Inflammatory macrophage treated with lipopolysaccharide for 1 hour (primary cell): Measurements from ENCODE around the gene UMODL1.

ENCODE experiments used
- DNase-seq, 2 donors: peaks; one replicate each; pipeline ENCODE4 v3.0.0-alpha.2; 2020 to 2022

Gene UMODL1

DNA sequence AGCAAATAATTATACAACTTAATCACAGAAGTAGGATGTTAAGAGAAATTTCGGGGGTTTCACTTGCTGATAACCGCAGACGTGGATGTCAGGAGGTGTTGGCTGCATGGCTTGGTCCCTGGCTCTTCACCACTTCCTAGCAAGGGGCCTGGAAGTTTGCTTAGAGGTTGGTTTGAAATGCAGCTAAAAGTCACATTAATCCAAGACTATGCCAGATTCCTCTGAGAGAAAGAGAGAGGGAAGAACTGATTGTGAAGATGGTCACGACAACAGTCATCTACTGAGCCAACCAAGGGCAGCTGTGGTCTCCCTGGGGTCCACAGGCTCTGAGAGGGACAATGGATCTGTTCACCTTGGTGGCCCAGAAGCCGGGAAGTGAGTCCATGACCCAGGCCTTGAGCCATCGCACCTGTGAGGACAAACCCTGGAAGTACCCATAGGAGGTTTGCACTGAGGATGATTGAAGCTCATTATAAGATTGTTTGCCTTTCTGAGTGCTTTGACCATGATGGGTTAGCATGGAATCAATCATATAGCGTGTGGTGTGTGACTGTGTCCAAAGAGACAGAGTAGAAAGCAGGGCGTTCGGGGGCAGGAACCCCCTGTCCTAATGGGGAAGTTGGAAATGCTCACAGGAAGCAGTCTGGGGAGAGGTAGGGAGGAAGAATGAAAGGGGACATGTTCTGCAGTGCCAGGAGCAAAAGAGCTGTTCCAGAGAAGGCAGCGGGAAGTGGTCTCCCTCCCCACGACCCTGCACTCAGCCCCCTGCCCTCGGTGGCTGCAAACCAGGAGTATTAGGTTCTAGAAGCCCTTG lies 47.1 kb downstream of the UMODL1 start:
- DNase-seq = no peak

DNA sequence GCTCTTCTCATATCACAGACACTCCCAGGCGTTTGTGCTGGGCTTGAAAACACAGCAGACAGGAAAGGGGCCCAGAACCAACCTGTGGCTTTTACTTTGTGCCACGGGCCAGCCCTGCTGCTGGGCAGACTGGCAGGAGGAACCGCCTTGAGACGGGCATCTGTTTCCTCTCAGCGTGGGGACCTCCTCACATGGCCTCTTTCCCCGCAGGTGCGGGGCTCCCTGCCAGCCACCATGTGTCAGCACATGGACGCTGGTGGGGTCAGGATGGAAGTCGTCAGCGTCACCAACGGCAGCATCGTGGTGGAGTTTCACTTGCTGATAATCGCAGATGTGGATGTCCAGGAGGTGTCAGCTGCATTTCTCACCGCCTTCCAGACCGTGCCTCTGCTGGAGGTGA lies 47.8 kb downstream of the UMODL1 start:
- DNase-seq = no peak

DNA sequence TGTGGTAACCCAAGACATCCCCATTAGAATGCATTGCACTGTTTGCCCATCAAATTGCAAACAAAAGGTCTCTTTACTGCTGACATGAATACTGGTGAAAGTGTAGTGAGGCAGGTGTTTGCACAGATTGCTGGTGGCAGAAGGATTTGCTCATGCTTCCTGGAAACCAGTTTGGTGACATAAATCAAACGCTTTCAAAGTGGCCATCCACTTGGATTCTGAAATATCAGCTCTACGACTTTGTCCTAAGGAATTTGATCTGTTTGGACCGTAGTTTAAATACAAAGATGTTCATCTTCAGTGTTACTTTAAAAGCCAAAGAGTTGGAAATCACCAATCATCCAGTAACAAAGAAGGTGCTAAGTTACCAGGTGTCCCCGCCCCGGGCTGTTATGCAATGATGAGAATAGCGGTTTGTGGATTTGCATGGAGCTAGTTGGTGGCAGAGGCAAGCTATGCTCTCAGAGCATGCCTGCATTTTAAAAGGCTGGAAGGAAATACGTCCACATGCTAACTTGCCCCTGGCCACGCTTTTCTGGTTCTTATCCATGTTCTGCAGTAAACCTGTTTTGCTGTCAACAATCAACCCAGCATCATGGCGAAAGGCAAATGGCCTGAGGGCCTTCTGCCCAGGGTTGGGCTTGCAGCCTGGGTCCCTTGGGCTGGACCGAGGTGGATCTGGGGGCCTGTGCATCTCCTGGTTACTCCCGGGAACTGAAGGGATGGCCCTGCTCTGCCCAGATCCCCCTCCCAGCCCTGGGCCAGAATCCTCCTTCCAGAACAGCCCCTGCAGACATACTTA lies 49.2 kb downstream of the UMODL1 start:
- no peak for DNase-seq

DNA sequence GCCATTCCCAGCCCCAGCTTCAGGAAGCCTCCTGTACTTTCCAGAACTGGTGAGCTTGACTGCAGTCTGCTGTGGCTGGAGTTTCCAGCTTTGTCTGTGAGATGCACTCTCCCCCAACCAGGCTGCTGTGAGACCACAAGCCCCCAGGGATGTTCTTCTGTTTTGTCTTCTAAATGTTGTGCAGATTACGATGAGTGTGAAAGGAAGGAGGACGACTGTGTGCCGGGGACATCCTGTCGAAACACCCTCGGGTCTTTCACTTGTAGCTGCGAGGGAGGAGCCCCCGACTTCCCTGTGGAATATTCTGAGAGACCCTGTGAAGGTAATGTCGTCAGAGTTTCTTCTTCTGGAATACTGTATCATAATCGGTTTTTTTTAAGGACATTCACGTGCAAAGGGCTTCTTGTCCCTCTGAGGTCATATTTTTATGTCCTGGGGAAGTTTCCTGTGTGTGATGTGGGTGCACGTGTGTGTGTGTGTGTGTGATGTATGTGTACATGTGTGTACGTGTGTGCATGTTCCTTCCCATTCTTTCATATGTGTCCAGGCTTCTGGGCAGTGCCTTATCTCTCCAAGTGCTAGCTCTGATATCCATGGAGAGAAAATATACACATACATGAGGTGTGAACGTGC lies 49.9 kb downstream of the UMODL1 start:
- DNase-seq = no peak

DNA sequence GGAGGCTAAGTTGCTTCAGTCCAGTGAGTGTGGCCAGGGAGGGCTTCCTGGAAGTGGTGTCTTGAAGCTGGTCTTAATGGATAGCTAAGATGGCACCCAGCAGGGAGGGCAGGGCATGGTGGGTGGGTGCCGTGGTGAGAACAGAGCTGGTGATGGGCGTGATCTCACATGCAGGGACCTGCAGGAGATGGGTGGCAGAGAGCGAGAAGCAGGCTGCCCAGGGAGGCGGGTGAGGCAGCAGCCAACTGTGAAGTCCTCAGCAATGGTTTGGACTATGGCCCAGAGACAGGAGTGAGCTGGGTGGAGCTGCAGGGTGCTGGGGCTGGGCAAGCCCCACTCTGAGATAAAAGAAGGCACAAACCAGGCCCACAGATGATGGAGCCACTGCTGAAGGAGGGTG lies 50.7 kb downstream of the UMODL1 start:
- DNase-seq = no peak

DNA sequence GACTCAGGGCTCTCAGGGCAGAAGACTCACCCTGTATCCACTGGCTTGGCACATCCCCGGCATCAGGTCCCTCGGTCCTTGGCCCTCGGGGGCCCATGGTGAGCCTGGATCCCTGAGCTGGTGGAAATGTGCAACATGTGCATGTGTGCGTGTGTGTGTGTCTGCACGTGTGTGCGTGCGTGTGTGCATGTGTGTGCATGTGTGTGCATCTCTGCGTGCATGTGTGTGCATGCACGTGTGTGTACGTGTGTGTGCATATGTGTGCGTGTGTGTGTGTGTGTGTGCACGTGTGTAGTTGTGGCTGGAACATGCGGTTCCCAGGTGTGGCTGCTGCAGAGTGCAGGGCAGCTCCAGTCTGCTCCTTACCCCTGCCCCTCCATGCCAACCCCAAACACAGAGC lies 51.3 kb downstream of the UMODL1 start:
- no peak for DNase-seq

DNA sequence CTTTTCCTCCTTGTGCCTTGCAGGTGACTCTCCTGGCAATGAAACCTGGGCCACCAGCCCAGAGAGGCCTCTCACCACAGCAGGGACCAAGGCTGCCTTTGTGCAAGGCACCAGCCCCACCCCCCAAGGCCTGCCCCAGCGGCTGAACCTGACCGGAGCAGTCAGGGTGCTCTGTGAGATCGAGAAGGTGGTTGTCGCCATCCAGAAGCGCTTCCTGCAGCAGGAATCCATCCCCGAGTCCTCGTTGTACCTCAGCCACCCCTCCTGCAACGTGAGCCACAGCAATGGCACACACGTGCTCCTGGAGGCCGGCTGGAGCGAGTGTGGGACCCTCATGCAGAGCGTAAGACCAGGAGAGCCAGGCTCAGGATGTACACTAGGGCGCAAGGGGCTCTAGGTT lies 51.7 kb downstream of the UMODL1 start:
- DNase-seq = no peak

DNA sequence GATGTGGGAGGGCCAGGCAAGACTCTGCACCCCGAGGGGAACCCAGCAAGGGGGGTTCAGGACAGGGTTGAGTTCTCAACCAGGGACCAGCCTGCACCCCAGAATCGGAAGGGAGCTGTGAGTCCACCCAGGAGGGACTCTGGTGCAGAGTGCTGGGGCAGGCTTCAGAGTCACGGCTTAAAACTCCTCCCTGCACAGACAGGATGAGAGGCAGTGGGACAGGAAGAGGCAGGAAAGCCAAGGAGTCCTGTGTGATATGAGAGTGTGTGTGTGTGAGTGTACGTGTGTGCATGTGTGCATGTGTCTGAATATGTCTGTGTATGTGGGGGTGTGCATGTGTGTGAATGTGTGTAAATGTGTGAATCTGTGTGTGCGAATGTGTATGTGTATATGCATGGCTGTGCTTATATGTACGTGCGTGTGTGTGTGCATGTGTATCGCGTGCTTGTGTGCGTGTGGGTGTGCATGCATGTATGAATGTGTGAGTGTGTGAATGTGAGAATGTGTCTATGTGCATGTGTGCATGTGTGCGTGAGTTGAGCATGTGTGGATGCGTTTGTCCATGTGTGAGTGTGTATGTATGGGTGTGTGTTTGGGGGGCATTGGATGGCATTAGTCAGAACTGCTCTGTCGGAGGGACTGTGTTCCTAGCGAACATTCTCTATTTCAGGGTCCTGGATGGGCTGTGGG lies 52.2 kb downstream of the UMODL1 start:
- DNase-seq = no peak

DNA sequence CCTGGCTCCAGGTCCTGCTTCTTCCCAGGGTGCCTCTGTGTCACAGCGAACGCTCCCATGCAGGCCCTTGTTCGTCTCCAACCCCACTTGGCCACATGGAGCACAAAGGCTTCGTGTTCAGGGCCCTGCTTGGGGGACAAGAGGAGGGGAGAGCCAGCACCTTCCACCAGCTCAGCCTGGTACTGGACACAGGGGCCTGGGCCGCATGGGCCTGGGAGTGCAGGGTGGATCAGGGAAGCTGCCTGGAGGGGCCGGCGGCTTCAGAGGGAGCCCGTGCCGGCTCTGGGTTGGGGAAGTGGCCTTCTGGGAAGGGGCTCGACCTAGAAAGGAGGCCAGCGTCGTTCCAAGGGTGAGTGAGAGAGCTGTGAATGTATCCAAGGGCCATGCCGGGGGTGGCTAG lies 53.0 kb downstream of the UMODL1 start:
- DNase-seq = no peak

DNA sequence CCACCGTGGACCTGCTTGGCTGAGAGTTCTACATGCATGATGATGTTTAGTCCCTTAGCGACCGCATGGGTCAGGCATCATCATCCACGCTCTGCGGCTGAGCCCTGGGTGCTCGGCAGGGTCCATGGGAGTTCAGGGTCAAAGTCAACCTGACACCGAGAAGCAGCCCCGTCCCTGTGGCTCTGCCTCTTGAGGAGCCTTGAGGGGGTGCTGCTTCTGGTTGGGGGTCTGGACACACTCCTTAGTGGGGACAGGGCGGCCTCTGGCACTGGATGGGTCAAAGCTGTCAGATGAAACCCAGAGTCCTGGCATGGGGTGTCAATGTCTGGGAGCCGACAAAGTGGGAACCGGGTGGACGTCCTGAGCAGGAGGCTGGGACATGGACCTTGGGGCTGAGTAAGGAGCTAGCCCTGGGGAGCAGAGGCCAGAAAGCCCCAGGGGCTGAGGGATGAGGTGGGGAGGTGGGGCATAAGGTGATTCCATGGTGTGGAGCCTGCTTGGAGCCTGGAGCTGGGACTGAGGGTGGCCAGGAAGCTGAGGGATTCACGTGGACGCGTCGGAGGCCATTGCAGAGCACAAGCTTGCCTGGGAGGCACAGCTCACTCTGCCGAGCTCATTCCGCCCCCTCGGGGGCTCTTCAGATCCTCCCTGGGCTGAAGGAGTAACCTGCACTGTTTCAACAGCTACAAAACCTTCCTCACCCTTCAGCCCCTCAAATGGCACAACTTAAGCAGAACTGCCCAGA lies 53.9 kb downstream of the UMODL1 start:
- no peak for DNase-seq

DNA sequence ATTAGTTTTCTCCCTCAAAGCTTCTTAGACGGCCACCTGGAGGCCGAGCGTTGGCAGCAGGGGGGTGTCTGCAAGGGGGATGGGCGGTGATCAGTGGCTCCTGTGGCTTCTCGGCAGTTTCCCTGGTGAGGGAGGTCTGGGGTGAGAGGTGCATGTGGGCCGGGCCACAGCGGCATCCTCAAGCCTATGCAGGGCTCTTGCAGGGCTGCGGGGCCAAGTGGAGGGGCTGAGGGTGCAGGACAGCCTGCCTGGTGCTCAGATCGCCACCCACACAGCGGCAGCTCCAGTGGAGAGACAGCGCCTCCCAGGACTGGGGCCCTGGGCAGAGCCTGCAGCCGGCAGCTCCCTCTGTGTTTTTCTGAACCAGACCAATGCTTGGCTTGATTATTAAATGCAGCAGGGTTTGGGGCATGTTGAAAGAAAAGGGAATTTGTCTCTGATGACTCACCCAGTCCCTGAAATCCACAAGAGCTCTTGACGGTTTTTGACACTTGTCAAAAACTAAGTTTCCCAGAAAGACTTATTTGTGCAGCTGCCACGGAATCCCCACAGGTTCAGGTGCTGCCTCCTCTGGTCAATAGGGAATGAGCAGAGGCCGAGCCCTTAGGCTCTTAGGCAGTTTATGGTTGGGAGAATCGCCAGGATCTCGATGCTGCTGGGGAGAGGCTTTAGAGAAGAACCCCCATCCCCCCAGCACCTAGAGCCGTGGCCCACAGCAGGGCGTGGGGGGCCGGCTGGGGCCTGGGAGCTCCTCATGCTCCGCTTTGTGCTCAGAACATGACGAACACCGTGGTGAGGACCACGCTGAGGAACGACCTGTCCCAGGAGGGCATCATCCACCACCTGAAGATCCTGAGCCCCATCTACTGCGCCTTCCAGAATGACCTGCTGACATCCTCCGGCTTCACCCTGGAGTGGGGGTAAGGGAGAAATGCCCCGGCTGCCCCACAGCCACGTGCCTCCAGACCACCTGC lies 54.7 kb downstream of the UMODL1 start:
- DNase-seq = peak; percentile 58 to 61

DNA sequence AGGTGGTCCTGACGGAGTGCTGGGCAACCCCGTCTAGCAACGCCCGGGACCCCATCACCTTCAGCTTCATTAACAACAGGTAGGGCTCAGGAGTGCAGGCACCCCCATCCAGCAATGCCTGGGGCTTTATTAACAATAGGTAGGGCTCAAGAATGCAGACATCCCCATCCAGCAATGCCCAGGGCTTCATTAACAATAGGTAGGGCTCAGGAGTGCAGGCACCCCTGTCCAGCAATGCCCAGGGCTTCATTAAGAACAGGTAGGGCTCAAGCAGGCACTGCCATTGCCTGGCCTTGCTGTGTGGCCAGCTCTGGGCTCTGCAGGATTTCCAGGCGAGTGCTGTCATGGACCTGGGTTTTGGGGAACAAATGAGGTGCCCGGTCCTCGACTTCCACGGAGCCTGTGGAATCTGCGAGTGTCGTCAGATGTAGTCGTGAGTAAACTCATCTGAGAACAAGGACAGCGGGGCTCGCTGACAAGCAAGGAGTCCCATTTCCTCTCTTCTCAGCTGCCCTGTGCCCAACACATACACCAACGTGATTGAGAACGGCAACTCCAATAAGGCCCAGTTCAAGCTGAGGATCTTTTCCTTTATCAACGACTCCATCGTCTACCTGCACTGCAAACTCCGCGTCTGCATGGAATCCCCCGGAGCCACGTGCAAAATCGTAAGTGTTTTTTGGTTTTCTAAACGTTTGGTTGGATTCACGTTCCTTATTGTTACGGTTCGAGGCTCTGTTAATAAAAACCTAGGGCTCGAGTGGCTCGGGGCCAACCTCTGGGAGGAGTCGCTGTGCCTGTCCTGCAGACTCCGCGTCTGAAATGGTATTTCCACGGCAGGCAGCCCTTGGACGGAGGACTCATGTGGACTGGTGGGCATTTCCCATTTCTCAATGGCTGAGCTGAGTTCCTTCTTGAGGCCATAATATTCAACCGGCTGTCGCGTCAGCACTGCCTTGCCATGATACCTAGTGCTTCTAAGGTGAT lies 56.3 kb downstream of the UMODL1 start:
- peak in 1 of 2 donors; percentile 30 for DNase-seq

DNA sequence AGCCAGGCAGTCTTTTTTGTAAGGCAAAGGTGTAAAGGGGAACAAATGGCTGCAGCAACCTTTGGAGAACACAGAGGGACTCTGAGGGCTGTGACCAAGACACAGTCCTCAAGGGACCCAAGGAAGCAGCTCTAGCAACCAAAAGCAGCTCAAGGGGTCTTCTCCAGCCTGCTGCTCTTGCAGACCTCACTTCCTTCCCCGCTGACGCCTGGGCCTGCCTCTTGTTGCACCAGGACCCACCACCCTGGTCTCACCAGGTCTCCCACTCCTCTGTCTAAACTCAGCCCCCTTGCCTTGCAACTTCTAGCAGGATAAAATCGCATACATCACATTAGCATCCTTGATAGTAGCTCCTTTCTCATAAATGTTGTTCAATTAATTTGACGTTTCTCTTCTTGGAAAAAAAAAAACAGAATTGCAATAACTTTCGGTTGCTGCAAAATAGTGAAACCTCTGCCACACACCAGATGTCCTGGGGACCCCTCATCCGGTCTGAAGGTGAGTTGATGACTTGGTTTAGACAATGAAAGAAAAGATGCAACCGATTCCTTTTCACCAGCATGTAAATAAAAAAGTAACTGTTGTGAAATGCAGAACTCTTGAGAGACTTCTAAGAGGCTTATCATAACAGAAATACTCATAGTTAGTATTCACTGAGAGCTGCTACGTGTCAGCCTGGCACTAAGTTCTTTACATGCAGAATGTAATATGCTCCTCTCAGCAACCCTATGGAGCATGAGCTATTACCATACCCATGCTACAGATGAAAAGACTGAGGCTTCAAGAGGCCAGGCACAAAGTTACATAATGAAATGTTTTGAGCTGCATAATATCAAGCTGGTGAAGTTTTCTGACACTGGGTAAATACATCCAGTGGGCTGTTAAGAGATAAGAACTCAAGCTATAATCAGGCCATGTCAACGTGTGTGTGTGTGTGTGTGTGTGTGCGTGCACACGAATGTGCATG lies 58.5 kb downstream of the UMODL1 start:
- no peak for DNase-seq

DNA sequence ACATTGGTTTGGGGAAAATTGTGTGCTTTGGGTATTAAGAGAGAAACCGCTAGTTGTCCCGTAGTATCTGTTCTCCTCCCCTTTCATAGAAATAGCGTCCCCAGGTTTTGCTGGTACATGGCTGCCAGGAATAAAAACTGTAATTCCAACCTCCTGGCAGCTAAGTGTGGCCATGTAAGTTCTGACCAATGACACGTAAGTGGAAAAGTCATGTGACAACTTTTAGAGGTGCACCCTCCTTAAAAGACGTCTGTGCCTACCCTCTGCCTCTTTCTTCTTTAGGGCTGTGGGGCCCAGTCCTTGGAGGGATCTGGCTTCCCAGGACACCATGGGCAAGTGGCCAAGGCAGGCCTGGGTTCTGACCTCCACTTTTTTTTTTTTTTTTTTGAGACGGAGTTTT lies 59.3 kb downstream of the UMODL1 start:
- no peak for DNase-seq

DNA sequence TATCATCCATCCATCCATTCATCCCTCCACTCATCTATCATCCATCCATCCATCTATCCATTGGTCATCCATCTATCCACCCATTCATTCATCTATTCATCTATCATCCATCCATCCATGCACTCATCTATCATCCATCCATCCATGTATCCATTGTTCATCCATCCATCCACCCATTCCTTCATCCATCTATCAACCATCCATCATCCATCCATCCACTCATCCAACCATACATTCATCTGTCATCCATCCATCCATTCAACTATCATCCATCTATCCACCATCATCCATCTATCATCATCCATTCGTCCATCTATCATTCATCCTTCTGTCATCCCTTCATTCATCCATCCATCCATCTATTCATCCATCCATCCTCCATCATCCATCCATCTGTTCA lies 61.1 kb downstream of the UMODL1 start:
- DNase-seq = no peak

DNA sequence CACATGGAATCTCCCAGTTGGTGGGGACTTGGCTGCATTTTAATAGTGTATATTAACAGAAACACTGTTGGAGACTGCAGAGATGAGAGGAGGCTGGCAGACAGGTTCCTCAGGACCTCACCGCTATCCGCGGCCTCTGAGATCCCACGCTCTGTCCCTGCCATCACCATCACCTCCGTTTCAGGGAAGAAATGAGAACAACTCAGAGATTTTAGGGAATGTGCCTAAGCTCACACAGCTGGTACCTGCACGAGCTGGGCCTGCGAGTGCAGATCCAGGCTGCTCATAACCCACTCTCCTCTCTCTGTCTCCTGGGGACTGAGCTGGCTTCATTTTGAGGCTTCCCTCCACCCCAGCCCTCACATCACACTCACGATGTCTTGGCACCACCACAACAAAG lies 62.0 kb downstream of the UMODL1 start:
- no peak for DNase-seq

DNA sequence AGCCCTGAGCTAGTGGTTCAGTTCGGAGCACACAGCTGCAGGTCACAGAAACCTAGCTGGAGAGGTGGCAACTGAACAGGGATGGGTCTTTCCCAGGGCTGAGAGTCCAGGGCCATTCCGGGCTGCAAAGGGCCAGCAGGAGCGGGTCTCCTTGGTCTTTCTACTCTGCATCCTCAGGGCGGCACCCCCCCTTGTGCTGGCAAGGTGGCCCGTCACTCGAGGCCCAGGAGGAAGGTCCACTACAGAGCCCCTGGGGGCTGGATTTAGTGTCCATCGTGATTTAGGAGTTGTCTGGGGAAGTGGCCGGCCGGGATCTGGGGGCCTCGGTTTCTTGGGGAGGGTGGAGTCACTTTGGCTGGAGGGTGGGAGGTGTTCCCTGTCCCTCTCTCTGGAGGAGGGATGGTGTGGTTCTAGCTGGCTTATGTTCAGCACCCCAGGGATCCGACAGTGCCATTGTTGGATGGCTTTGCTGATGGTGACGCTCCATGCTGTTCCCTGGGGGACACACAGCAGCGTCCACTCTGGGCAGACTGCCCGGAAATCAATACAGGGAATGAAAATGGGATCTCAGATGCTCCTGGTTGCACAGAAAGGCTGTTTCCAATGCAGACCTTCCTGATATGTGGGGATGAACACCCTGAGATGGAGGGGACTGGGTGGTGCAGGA lies 64.4 kb downstream of the UMODL1 start:
- DNase-seq = no peak
